Hematopoietic multipotent progenitor cell treated with erythropoietin and hydrocortisone succinate and interleukin-3 and kit ligand, for 4 days (in vitro differentiated cells): ENCODE data around the gene SRBD1.

Experiments
- DNase-seq: peaks from one replicate; pipeline ENCODE4 v3.0.0-alpha.2; 2015

The SRBD1 gene

GRCh38 chr2:45406621-45407020, 204.4 kb downstream of the SRBD1 start:
- DNase-seq: no peak

- DNase-seq: no peak
Measured at GRCh38 chr2:45404807-45405297, 206.2 kb downstream of the SRBD1 start.

DNA sequence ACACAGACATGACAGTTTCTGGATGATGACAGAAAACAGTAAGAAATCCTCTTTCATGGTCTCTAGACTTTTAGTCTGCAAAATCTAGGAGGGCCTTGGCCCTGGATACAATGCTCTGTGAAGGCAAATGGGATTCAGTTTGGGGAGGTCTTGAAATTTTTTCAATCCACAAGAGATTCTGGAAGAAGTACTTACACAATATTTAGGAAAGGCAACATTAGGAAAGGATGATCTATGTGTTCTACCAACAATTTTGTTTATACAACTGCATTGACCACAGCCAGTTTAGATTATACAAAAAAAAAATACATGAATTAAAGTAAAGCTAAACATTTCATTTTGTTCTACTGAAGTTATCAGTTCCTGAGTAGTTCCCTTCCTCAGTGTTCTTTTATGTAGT, 208.0 kb downstream of the SRBD1 start:
- no peak for DNase-seq

GRCh38 chr2:45401431-45401922, 209.6 kb downstream of the SRBD1 start:
- DNase-seq: no peak

GRCh38 chr2:45399040-45399784, 211.9 kb downstream of the SRBD1 start:
- DNase-seq: no peak

DNA sequence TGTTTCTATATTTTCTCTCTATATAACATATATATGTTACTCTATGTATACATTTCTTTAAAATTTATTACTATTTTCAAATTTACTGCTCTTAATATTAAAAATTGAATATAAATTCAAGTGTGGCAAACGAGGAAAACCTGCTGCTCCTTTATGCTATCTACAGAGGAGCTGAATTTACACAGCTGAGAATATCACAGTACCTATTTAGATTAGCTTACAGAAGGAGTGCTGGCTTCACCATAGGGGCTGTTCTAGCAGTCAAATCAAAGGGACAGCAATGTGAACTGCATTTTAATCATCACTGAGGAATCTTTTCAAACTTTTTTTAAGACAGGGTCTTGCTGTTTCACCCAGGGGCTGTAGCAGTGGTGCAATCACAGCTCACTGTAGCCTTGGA, 213.8 kb downstream of the SRBD1 start:
- DNase-seq: no peak

- no peak for DNase-seq
Measured at GRCh38 chr2:45396671-45397070, 214.4 kb downstream of the SRBD1 start.

GRCh38 chr2:45394842-45395241, 216.2 kb downstream of the SRBD1 start:
- no peak for DNase-seq

GRCh38 chr2:45394216-45394615, 216.9 kb downstream of the SRBD1 start:
- DNase-seq: no peak

- no peak for DNase-seq
Measured at GRCh38 chr2:45391866-45392265, 219.2 kb downstream of the SRBD1 start.

- no peak for DNase-seq
Measured at GRCh38 chr2:45390861-45391260, 220.2 kb downstream of the SRBD1 start.

DNA sequence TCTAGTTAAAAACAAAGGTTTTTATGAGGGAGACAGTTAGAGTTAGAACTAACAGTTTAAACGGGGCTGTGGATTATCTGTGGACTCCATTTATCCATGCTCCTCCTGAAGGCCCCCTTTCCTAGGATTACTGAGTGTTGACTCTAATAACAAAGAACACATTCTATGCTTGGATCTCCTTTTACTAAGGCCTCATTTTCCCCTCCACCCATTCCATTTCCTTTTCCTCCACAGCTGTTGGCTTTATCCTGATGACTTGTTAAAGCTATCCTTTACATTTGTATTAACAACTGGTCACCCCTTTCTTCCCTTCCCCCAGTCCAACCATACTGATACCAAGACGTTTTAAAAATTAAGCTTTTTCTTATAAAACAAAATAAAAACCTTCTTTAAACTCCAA, 220.6 kb downstream of the SRBD1 start:
- DNase-seq: no peak

DNA sequence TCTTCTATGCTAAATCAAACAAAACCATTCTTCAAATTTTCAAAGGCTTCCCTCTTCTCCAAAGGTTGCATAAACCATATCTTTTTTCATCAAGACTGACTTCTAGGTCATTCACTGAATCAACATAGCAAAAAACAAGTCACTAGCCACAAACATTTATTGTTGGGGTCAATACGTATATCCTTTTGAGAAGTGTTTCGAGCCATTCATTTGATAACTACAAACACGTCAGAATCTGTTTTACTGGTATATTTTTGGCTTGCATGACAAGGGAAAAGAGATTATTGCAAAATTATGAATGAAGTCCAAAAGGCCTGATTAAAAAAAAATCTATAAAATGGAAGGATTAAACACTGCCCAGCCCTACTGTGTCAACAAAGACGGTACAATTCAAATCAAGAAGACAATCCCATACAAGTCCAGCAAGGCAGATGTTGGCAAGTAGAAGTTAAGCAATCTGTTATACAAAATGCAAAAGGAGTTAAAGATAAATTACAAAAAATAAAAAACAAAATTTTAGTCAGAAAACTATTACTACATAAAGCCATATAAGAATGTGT, 222.4 kb downstream of the SRBD1 start:
- no peak for DNase-seq

- peak; percentile 26 for DNase-seq
Measured at GRCh38 chr2:45382744-45383143, 228.3 kb downstream of the SRBD1 start.

DNA sequence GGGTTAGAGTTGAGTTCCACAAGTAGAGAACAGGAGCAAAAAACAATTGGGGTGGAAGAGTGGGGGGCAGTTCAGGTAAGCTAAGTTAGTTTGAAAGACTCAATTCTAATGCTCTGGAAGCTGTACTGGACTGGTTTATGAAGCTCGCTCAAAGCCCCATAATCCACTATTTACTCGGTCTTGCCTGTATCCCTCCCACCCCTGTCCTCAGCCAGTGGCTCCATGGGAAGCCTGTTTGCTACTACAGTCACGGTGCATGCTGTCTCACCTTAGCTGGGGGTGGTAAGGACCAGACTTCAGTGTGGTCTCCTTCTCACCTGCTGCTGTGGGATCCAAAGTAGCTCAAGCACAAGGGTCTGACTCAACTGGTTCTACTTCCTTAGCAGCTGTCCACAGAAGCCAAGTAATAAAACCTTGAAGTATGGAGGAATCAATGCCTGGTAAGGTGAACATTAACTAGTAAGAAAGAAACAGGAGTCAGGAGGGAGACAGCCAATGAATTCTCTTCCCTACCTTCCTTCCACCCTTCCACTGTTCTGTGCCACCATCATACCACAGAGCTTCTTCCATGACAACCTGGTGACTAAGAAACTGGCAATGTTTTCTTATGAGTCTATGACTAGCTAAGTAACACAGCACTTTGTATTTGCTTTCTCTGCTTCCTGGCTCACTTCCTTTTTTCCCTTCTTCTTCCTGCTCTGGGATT, 230.8 kb downstream of the SRBD1 start:
- no peak for DNase-seq

DNA sequence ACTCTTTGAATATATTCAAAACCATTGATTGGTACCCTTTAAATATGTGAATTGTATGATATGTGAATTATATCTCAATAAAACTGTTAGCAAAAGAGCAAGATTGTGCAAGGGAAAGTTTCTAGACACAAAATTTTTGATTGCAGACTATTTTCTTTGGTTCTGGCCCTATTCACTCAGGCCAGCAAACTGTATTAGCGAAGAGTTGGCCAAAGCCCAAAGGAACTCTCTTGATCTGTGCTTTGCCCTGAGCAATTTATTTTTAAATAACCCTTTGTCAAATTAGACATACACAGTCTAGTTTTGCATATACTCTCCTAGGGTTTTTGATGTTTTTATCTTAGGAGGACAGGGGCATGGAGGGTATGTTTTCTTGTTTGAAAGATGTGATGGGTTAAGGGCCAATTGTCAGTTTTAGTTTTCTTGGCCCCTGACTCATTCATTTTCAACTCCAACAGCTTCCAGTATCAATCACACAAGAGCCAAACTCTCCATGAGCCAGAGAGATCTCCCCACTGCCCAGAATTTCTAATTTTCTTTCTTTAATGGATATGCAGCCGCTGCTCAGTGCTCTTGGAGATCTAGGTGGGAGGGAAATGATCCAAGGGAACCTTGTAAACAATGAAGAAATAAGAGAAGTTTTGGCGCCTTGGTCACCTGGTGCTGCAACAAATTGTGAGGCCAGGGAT, 231.5 kb downstream of the SRBD1 start:
- DNase-seq: no peak

DNA sequence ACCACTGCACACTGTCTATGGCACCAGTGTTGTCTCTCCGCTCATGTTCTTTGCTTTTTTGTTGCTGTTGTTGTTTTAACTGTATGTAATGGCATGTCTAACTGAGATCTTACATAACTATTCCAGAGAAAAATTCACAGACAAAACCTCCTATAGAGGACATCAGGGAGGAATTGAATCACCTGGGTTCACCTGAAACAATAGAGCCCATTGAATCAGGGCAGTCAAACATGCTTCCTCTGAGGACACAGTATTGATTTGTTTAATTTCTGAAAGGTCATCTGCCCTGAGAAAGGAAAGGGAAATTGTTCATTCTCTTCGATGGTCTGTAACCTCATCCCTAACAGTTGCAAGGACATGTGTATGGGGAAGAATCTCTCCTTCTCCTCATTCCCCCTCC, 237.5 kb downstream of the SRBD1 start:
- no peak for DNase-seq

- peak; percentile 67 for DNase-seq
Measured at GRCh38 chr2:45370369-45370768, 240.7 kb downstream of the SRBD1 start.

DNA sequence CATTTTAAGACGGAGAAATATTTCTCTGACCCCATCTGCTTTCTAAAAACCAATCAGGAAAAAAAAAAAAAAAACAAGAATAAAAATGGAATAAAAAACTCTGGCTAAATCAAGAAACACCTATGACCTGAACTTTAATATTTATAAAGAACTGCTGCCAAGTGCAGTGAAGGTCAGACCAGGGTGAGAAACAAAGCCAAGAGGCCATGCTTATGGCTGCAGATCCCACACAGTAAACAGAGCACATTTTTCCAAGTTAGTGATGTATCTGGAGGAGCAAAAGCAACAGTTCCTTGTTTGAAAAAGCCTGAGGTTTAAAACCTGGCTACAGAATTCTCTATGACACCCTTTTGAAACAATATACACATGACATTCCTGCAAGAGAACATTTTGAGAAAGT, 242.3 kb downstream of the SRBD1 start:
- DNase-seq: no peak

DNA sequence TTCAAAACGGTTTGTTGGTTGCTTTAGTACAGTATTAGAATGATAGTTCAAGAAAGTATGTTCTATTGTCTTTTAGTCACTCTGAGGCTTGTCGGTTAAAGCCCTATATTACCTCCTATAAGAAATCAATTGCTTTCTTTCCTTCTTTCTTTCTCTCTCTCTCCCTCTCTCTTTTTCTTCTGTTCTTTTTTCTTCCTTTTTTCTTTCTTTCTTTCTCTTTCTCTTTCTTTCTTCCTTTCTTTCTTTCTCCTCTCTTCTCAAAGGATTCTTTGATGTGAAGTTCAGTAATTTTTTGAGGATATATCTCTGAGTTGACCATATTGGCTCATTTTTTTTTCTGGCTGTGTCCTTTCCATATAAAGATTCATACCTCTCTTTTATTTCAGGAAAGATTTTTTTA, 249.4 kb downstream of the SRBD1 start:
- no peak for DNase-seq

- DNase-seq: no peak
Measured at GRCh38 chr2:45354776-45355175, 256.3 kb downstream of the SRBD1 start.

DNA sequence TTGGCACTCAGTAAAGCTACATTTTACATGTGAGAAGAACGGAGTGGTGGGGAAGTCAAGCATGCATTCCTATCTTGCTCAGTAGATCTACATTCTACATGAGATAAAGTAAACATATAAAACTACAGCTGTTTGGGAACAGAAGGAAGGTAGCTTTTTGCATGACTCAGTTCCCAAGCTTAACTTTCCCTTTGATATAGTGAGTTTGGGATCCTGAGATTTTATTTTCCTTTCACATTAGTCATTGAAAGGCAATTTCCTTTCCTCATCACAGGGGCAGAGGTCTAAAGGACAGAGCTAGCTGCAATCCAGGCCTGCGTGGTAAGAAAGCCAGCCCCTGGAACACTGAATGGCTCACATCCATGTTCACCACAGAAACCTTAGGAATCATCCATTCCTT, 257.2 kb downstream of the SRBD1 start:
- DNase-seq: no peak

GRCh38 chr2:45352506-45352905, 258.6 kb downstream of the SRBD1 start:
- no peak for DNase-seq
